Measurements from ENCODE around the gene RBP4.

The RBP4 gene

GRCh38 chr10:93554760-93555432, 46.1 kb downstream of the RBP4 start:
- H3K4me3 ChIP-seq (ENCODE audit: low read depth, low read length): no peak overlapping the region
- peak; percentile 5 for DNase-seq (ENCODE audit: low read depth)
- TF ChIP-seq, protein P1, sequence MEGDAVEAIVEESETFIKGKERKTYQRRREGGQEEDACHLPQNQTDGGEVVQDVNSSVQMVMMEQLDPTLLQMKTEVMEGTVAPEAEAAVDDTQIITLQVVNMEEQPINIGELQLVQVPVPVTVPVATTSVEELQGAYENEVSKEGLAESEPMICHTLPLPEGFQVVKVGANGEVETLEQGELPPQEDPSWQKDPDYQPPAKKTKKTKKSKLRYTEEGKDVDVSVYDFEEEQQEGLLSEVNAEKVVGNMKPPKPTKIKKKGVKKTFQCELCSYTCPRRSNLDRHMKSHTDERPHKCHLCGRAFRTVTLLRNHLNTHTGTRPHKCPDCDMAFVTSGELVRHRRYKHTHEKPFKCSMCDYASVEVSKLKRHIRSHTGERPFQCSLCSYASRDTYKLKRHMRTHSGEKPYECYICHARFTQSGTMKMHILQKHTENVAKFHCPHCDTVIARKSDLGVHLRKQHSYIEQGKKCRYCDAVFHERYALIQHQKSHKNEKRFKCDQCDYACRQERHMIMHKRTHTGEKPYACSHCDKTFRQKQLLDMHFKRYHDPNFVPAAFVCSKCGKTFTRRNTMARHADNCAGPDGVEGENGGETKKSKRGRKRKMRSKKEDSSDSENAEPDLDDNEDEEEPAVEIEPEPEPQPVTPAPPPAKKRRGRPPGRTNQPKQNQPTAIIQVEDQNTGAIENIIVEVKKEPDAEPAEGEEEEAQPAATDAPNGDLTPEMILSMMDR (IDR thresholded peaks at IDR 0.05; ENCODE audit: low read depth, low read length, missing control alignments): peak; percentile 83

DNA sequence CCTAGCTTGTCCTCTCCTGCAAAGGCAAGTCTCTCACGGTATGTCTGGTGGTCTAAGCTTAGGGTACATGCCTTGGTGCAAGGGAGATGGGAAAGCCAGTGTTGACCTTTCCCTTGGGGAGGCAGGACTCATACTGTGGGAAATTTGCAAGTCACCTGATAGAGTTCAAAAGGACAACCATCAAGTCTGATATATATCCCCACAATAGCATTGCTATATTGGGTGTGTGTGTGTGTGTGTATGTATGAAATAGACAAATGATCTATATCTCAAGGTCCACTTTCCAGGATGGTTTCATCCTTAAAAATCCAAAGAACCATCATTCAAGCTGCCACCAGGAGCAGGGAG, 46.7 kb downstream of the RBP4 start:
- no peak overlapping the region for H3K4me3 ChIP-seq (ENCODE audit: low read depth, low read length)
- TF ChIP-seq, protein P1 (IDR thresholded peaks at IDR 0.05; ENCODE audit: low read depth, low read length, missing control alignments): no peak
- DNase-seq (ENCODE audit: low read depth): no peak

- TF ChIP-seq, protein P1 (IDR thresholded peaks at IDR 0.05; ENCODE audit: low read depth, low read length, missing control alignments): no peak
- H3K4me3 ChIP-seq (ENCODE audit: low read depth, low read length): no peak overlapping the region
- DNase-seq (ENCODE audit: low read depth): no peak
Observed at GRCh38 chr10:93553482-93554315, 47.3 kb downstream of the RBP4 start.

DNA sequence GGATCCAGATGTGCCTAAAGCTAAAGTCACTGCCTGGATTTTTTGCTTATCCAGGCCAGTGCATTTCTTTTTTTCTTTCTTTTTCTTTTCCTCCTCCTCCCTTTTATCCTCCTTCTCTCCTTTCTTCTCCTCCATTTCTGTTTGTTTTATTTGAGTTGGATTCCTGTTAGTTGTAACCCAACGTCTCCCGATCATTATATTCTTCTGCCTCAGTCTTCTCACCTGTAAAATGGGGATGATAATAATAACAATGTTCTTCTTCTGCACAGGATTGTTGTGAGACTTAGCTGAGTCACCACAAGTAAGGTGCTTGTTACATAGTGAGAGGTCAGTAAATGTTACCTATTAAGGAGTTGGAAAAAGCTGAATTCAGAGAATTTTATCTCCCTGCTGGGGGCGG, 48.3 kb downstream of the RBP4 start:
- TF ChIP-seq, protein P1 (IDR thresholded peaks at IDR 0.05; ENCODE audit: low read depth, low read length, missing control alignments): no peak
- DNase-seq (ENCODE audit: low read depth): no peak
- no peak overlapping the region for H3K4me3 ChIP-seq (ENCODE audit: low read depth, low read length)

DNA sequence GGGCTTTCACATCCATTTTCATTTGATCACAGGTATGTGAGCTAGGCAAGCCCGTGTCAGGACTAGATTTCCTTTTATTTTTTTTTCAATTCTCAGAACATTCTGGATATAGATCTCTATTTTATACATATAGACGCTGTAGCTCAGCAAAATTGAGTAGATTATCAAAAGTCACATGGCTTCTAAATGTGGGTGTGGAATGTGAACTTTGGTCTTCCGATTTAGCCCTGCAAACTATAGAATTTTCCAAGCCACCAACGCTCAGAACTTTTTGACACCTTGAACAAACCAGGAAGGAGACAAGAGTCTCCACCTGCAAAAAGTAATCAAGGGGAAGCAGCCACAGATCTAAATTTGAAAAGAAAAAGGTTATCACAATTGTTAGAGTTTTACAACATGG, 50.4 kb downstream of the RBP4 start:
- DNase-seq (ENCODE audit: low read depth): no peak
- no peak overlapping the region for H3K4me3 ChIP-seq (ENCODE audit: low read depth, low read length)
- TF ChIP-seq, protein P1 (IDR thresholded peaks at IDR 0.05; ENCODE audit: low read depth, low read length, missing control alignments): no peak

GRCh38 chr10:93548376-93549071, 52.5 kb downstream of the RBP4 start:
- TF ChIP-seq, protein P1 (IDR thresholded peaks at IDR 0.05; ENCODE audit: low read depth, low read length, missing control alignments): no peak
- no peak overlapping the region for H3K4me3 ChIP-seq (ENCODE audit: low read depth, low read length)
- no peak for DNase-seq (ENCODE audit: low read depth)
